ENCODE measurements around the gene NOS1AP. TPM values are rescaled to one million over a fixed set of nuclear protein-coding genes. Genes with fewer than 3 reads are reported as not detected.

The NOS1AP gene
- total RNA-seq, 5 donors from 2014 or later (not counting 1 experiment from before 2014, with no cell fraction given): 0.07 to 0.16 (median 0.09) TPM; not detected in 2

DNA sequence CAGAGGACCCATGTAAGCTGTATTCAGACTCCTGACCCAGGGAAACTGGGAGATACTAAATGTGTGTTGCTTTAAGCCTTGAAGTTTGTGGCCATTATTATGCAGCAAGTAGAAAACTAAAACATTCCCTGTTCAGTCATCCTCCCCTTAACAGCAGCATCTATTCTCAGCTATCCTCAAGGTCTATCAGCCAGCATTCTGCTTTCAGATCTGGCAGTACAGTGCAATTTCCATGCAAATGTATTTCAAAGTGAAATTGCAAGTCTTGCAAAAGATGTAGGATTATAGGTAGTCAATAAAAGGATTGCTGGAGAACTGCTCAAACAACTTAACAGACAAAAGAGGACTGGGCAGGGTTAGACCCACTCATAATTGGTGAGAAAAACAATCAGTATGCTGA lies 111.3 kb downstream of the NOS1AP start:
- Histone ChIP-seq H3K4me3 (ENCODE audit: control insufficient read depth in 1 of 2, extremely low read depth in 1 of 2, low read length in 1 of 2) (no peak overlapping the region), H3K4me1 (ENCODE audit: control insufficient read depth in 1 of 2, extremely low read depth in 1 of 2, insufficient read depth in 2 of 2, low read length in 2 of 2) (no peaks in the 10 kb centered on the region), H3K36me3 (ENCODE audit: control insufficient read depth in 2 of 2, extremely low read depth in 1 of 2, insufficient read depth in 1 of 2, low read length in 1 of 2) (no peaks in the 10 kb centered on the region), H3K27ac (ENCODE audit: low read length) (no peak overlapping the region), H3K9me3 (no peaks in the 10 kb centered on the region), H3K27me3 (replicated peaks in 1 of 2; ENCODE audit: control insufficient read depth in 2 of 2, extremely low read depth in 1 of 2, insufficient read depth in 2 of 2, low read length in 1 of 2) (peaks cover 0 to 8% of the 10 kb centered on the region in 2 experiments)
- Mint-ChIP-seq H3K9me3 (no peaks in the 10 kb centered on the region), H3K4me3 (no peak overlapping the region), H3K27me3 (peaks cover 4 to 21% of the 10 kb centered on the region in 2 donors), H3K36me3 (no peaks in the 10 kb centered on the region), H3K4me1 (no peaks in the 10 kb centered on the region), H3K27ac (no peak overlapping the region)
- CTCF ChIA-PET: no interaction called here
- POLR2A ChIA-PET: no interaction called here
- DNase-seq (no peak), ATAC-seq (replicated peaks in 1 of 4) (no peak)

DNA sequence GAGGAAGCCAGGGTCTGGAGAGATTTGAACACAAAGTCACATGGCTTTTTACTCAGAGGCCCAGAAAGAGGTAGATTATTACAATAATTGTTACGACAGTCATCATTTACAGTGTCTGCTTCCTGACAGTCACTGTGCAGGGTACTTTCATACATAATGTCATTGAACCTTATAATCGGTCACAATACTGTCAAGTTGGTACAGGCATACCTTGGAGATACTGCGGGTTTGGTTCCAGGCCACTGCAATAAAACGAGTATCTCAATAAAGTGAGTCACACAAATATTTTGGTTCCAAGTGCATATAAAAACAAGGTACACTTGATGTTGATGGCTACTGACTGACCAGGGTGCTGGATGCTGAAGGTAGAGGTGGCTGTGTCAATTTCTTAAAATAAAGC lies 112.6 kb downstream of the NOS1AP start:
- no peak overlapping the region for H3K27ac ChIP-seq (ENCODE audit: low read length)
- Mint-ChIP-seq H3K27ac (no peak overlapping the region), H3K9me3 (peaks cover 0 to 5% (median 4%) of the 10 kb centered on the region in 3 donors), H3K36me3 (peaks cover 3% of the 10 kb centered on the region), H3K27me3 (peaks cover 8 to 21% of the 10 kb centered on the region in 2 donors), H3K4me3 (no peak overlapping the region), H3K4me1 (no peaks in the 10 kb centered on the region)
- POLR2A ChIA-PET: no interaction called here
- CTCF ChIA-PET: no interaction called here
- H3K4me1 ChIP-seq (ENCODE audit: control insufficient read depth in 1 of 2, extremely low read depth in 1 of 2, insufficient read depth in 2 of 2, low read length in 2 of 2): no peaks in the 10 kb centered on the region
- H3K27me3 ChIP-seq (replicated peaks in 1 of 2; ENCODE audit: control insufficient read depth in 2 of 2, extremely low read depth in 1 of 2, insufficient read depth in 2 of 2, low read length in 1 of 2): peaks cover 0 to 8% of the 10 kb centered on the region in 2 experiments
- 84% methylated on average over 3 of the region's 4 CpGs for WGBS (ENCODE audit: insufficient coverage)
- ATAC-seq (replicated peaks in 1 of 4): no peak
- no peaks in the 10 kb centered on the region for H3K9me3 ChIP-seq
- H3K4me3 ChIP-seq (ENCODE audit: control insufficient read depth in 1 of 2, extremely low read depth in 1 of 2, low read length in 1 of 2): no peak overlapping the region
- no peak for DNase-seq
- no peaks in the 10 kb centered on the region for H3K36me3 ChIP-seq (ENCODE audit: control insufficient read depth in 2 of 2, extremely low read depth in 1 of 2, insufficient read depth in 1 of 2, low read length in 1 of 2)

GRCh38 chr1:162185314-162186025 lies 116.0 kb downstream of the NOS1AP start:
- Histone ChIP-seq H3K4me1 (ENCODE audit: control insufficient read depth in 1 of 2, extremely low read depth in 1 of 2, insufficient read depth in 2 of 2, low read length in 2 of 2) (no peaks in the 10 kb centered on the region), H3K36me3 (ENCODE audit: control insufficient read depth in 2 of 2, extremely low read depth in 1 of 2, insufficient read depth in 1 of 2, low read length in 1 of 2) (no peaks in the 10 kb centered on the region), H3K27me3 (replicated peaks in 1 of 2; ENCODE audit: control insufficient read depth in 2 of 2, extremely low read depth in 1 of 2, insufficient read depth in 2 of 2, low read length in 1 of 2) (peaks cover 0 to 2% of the 10 kb centered on the region in 2 experiments), H3K9me3 (no peaks in the 10 kb centered on the region), H3K27ac (ENCODE audit: low read length) (no peak overlapping the region), H3K4me3 (ENCODE audit: control insufficient read depth in 1 of 2, extremely low read depth in 1 of 2, low read length in 1 of 2) (no peak overlapping the region)
- no peaks in the 10 kb centered on the region for H3K4me1 Mint-ChIP-seq
- CTCF ChIA-PET: no interaction called here
- POLR2A ChIA-PET: no interaction called here
- H3K36me3 Mint-ChIP-seq: peaks cover 3% of the 10 kb centered on the region
- H3K27ac Mint-ChIP-seq: no peak overlapping the region
- H3K9me3 Mint-ChIP-seq: peaks cover 0 to 5% (median 4%) of the 10 kb centered on the region in 3 donors
- DNase-seq (no peak), ATAC-seq (replicated peaks in 1 of 4) (no peak)
- 100% methylated on average over 1 of the region's 4 CpGs for WGBS (ENCODE audit: insufficient coverage)
- H3K4me3 Mint-ChIP-seq: no peak overlapping the region
- peaks cover 5 to 9% of the 10 kb centered on the region in 2 donors for H3K27me3 Mint-ChIP-seq

GRCh38 chr1:162186026-162186374 lies 116.5 kb downstream of the NOS1AP start:
- H3K27ac ChIP-seq (ENCODE audit: low read length): no peak overlapping the region
- Mint-ChIP-seq H3K4me3 (no peak overlapping the region), H3K27ac (no peak overlapping the region), H3K9me3 (peaks cover 0 to 5% (median 4%) of the 10 kb centered on the region in 3 donors), H3K27me3 (peaks cover 5 to 9% of the 10 kb centered on the region in 2 donors), H3K36me3 (peaks cover 3% of the 10 kb centered on the region), H3K4me1 (no peaks in the 10 kb centered on the region)
- ChIA-PET CTCF (no interaction called here), POLR2A (no interaction called here)
- no peak for ATAC-seq (replicated peaks in 1 of 4)
- no peak overlapping the region for H3K4me3 ChIP-seq (ENCODE audit: control insufficient read depth in 1 of 2, extremely low read depth in 1 of 2, low read length in 1 of 2)
- no peak for DNase-seq
- no peaks in the 10 kb centered on the region for H3K9me3 ChIP-seq
- no peaks in the 10 kb centered on the region for H3K4me1 ChIP-seq (ENCODE audit: control insufficient read depth in 1 of 2, extremely low read depth in 1 of 2, insufficient read depth in 2 of 2, low read length in 2 of 2)
- no peaks in the 10 kb centered on the region for H3K27me3 ChIP-seq (replicated peaks in 1 of 2; ENCODE audit: control insufficient read depth in 2 of 2, extremely low read depth in 1 of 2, insufficient read depth in 2 of 2, low read length in 1 of 2)
- WGBS (ENCODE audit: insufficient coverage): no CpG with 5 or more reads among the region's 1 CpG
- H3K36me3 ChIP-seq (ENCODE audit: control insufficient read depth in 2 of 2, extremely low read depth in 1 of 2, insufficient read depth in 1 of 2, low read length in 1 of 2): no peaks in the 10 kb centered on the region

DNA sequence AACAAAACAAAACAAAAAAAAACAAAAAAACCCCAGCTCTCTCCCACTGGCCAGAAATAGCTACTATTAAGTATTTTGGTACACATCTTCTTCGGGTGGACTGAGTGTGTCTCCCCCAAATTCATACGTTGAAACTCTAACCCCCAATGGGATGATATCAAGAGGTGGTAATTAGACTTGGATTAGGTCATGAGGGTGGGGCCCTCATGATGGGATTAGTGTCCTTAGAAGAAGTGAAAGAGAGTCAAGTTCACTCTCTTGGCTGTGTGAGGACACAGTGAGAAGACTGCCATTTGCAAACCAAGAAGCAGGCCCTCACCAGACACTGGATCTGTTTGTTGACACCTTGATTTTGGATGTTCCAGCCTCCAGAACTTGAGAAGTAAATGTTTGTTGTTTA lies 116.9 kb downstream of the NOS1AP start:
- ATAC-seq (replicated peaks in 1 of 4) (no peak), DNase-seq (no peak)
- no CpG with 5 or more reads among the region's 2 CpGs for WGBS (ENCODE audit: insufficient coverage)
- Histone ChIP-seq H3K27me3 (replicated peaks in 1 of 2; ENCODE audit: control insufficient read depth in 2 of 2, extremely low read depth in 1 of 2, insufficient read depth in 2 of 2, low read length in 1 of 2) (no peaks in the 10 kb centered on the region), H3K4me3 (ENCODE audit: control insufficient read depth in 1 of 2, extremely low read depth in 1 of 2, low read length in 1 of 2) (no peak overlapping the region), H3K36me3 (ENCODE audit: control insufficient read depth in 2 of 2, extremely low read depth in 1 of 2, insufficient read depth in 1 of 2, low read length in 1 of 2) (no peaks in the 10 kb centered on the region), H3K9me3 (no peaks in the 10 kb centered on the region), H3K27ac (ENCODE audit: low read length) (no peak overlapping the region), H3K4me1 (ENCODE audit: control insufficient read depth in 1 of 2, extremely low read depth in 1 of 2, insufficient read depth in 2 of 2, low read length in 2 of 2) (no peaks in the 10 kb centered on the region)
- CTCF ChIA-PET: no interaction called here
- Mint-ChIP-seq H3K36me3 (peaks cover 3% of the 10 kb centered on the region), H3K27me3 (peaks cover 6 to 9% of the 10 kb centered on the region in 2 donors), H3K4me3 (no peak overlapping the region), H3K4me1 (no peaks in the 10 kb centered on the region), H3K27ac (no peak overlapping the region), H3K9me3 (peaks cover 0 to 5% (median 4%) of the 10 kb centered on the region in 3 donors)
- POLR2A ChIA-PET: no interaction called here

GRCh38 chr1:162187687-162188276 lies 118.3 kb downstream of the NOS1AP start:
- H3K27ac Mint-ChIP-seq: no peak overlapping the region
- CTCF ChIA-PET: no interaction called here
- no peaks in the 10 kb centered on the region for H3K4me1 ChIP-seq (ENCODE audit: control insufficient read depth in 1 of 2, extremely low read depth in 1 of 2, insufficient read depth in 2 of 2, low read length in 2 of 2)

More at GRCh38 chr1:162187687-162188276, 118.3 kb downstream of the NOS1AP start:
- WGBS (ENCODE audit: insufficient coverage): no CpG with 5 or more reads among the region's 1 CpG
- POLR2A ChIA-PET: no interaction called here
- Histone ChIP-seq H3K36me3 (ENCODE audit: control insufficient read depth in 2 of 2, extremely low read depth in 1 of 2, insufficient read depth in 1 of 2, low read length in 1 of 2) (no peaks in the 10 kb centered on the region), H3K9me3 (no peaks in the 10 kb centered on the region), H3K4me3 (ENCODE audit: control insufficient read depth in 1 of 2, extremely low read depth in 1 of 2, low read length in 1 of 2) (no peak overlapping the region), H3K27ac (ENCODE audit: low read length) (no peak overlapping the region), H3K27me3 (replicated peaks in 1 of 2; ENCODE audit: control insufficient read depth in 2 of 2, extremely low read depth in 1 of 2, insufficient read depth in 2 of 2, low read length in 1 of 2) (no peaks in the 10 kb centered on the region)
- Mint-ChIP-seq H3K4me3 (no peak overlapping the region), H3K4me1 (no peaks in the 10 kb centered on the region), H3K27me3 (peaks cover 4 to 9% of the 10 kb centered on the region in 2 donors), H3K9me3 (peaks cover 0 to 5% (median 4%) of the 10 kb centered on the region in 3 donors), H3K36me3 (peaks cover 3% of the 10 kb centered on the region)
- ATAC-seq (replicated peaks in 1 of 4) (no peak), DNase-seq (no peak)

All from T-cell (primary cell).